Skeletal muscle satellite cell (primary cell): ENCODE results near the gene RELL1.

Experiments used
- H3K27me3 ChIP-seq: 2 replicates; pipeline ENCODE4 v1.7.0; 2013; ENCODE audit warnings: low read length; ENCODE audit not compliant: control insufficient read depth, insufficient read depth
- H3K36me3 ChIP-seq: 2 replicates; pipeline ENCODE4 v1.7.0; 2013; ENCODE audit warnings: mild to moderate bottlenecking, control low read depth, low read length; ENCODE audit not compliant: insufficient read depth
- H3K4me1 ChIP-seq: 2 replicates; pipeline ENCODE4 v1.7.0; 2013; ENCODE audit warnings: low read length; ENCODE audit not compliant: control insufficient read depth, insufficient read depth
- H3K4me2 ChIP-seq: 2 replicates; pipeline ENCODE4 v1.7.0; 2013; ENCODE audit warnings: mild to moderate bottlenecking, low read length
- H3K4me3 ChIP-seq: 2 replicates; pipeline ENCODE4 v1.7.0; 2013; ENCODE audit warnings: low read length
- H3K9ac ChIP-seq: 2 replicates; pipeline ENCODE4 v1.7.0; 2013; ENCODE audit warnings: mild to moderate bottlenecking, low read depth, low read length, moderate library complexity
- H3K9me3 ChIP-seq: replicated peaks from 2 replicates; pipeline ENCODE4 v1.7.0; 2013; ENCODE audit warnings: mild to moderate bottlenecking, control low read depth, low read length

Gene RELL1

GRCh38 chr4:37629713-37630112 lies 56.5 kb downstream of the RELL1 start:
- no peaks in the 10 kb centered on the region for H3K27me3 ChIP-seq
- H3K9ac ChIP-seq = no peak overlapping the region
- no peaks in the 10 kb centered on the region for H3K9me3 ChIP-seq
- no peak overlapping the region for H3K4me2 ChIP-seq
- H3K4me3 ChIP-seq = no peak overlapping the region
- H3K4me1 ChIP-seq = peaks cover 18% of the 10 kb centered on the region
- peaks cover 19% of the 10 kb centered on the region for H3K36me3 ChIP-seq

- Histone ChIP-seq H3K9ac (no peak overlapping the region), H3K9me3 (no peaks in the 10 kb centered on the region), H3K27me3 (no peaks in the 10 kb centered on the region), H3K4me2 (no peak overlapping the region), H3K36me3 (peaks cover 16% of the 10 kb centered on the region), H3K4me3 (no peak overlapping the region), H3K4me1 (peaks cover 18% of the 10 kb centered on the region)
These were observed 57.1 kb downstream of the RELL1 start for GRCh38 chr4:37628977-37629609.

GRCh38 chr4:37627263-37627662 lies 58.9 kb downstream of the RELL1 start:
- Histone ChIP-seq H3K9ac (no peak overlapping the region), H3K9me3 (no peaks in the 10 kb centered on the region), H3K36me3 (peaks cover 9% of the 10 kb centered on the region)

GRCh38 chr4:37625499-37625898 lies 60.7 kb downstream of the RELL1 start:
- Histone ChIP-seq H3K9me3 (no peaks in the 10 kb centered on the region), H3K4me1 (peaks cover 10% of the 10 kb centered on the region), H3K4me2 (no peak overlapping the region), H3K36me3 (peaks cover under 1% of the 10 kb centered on the region), H3K4me3 (no peak overlapping the region), H3K27me3 (no peaks in the 10 kb centered on the region), H3K9ac (no peak overlapping the region)

More at GRCh38 chr4:37627263-37627662, 58.9 kb downstream of the RELL1 start:
- H3K4me1 ChIP-seq = peaks cover 18% of the 10 kb centered on the region
- no peak overlapping the region for H3K4me2 ChIP-seq
- no peaks in the 10 kb centered on the region for H3K27me3 ChIP-seq
- no peak overlapping the region for H3K4me3 ChIP-seq

GRCh38 chr4:37623940-37624339 lies 62.2 kb downstream of the RELL1 start:
- H3K36me3 ChIP-seq = no peaks in the 10 kb centered on the region
- no peak overlapping the region for H3K4me2 ChIP-seq

GRCh38 chr4:37623125-37623524 lies 63.1 kb downstream of the RELL1 start:
- Histone ChIP-seq H3K9ac (no peak overlapping the region), H3K4me3 (no peak overlapping the region), H3K4me2 (no peak overlapping the region), H3K27me3 (no peaks in the 10 kb centered on the region), H3K36me3 (no peaks in the 10 kb centered on the region), H3K4me1 (no peaks in the 10 kb centered on the region), H3K9me3 (no peaks in the 10 kb centered on the region)

More at GRCh38 chr4:37623940-37624339, 62.2 kb downstream of the RELL1 start:
- Histone ChIP-seq H3K9me3 (no peaks in the 10 kb centered on the region), H3K9ac (no peak overlapping the region), H3K27me3 (no peaks in the 10 kb centered on the region), H3K4me3 (no peak overlapping the region), H3K4me1 (peaks cover 4% of the 10 kb centered on the region)

- Histone ChIP-seq H3K36me3 (no peaks in the 10 kb centered on the region), H3K9me3 (no peaks in the 10 kb centered on the region), H3K4me1 (no peaks in the 10 kb centered on the region), H3K4me2 (no peak overlapping the region), H3K4me3 (no peak overlapping the region), H3K27me3 (no peaks in the 10 kb centered on the region), H3K9ac (no peak overlapping the region)
These were observed 66.0 kb downstream of the RELL1 start for GRCh38 chr4:37620176-37620575.

GRCh38 chr4:37615720-37616063 lies 70.5 kb downstream of the RELL1 start:
- Histone ChIP-seq H3K4me3 (no peak overlapping the region), H3K9ac (no peak overlapping the region), H3K4me2 (no peak overlapping the region), H3K4me1 (no peaks in the 10 kb centered on the region), H3K9me3 (no peaks in the 10 kb centered on the region), H3K36me3 (no peaks in the 10 kb centered on the region), H3K27me3 (no peaks in the 10 kb centered on the region)

- H3K36me3 ChIP-seq = no peaks in the 10 kb centered on the region
- no peak overlapping the region for H3K9ac ChIP-seq
- H3K4me1 ChIP-seq = no peaks in the 10 kb centered on the region
- H3K4me2 ChIP-seq = no peak overlapping the region
- no peaks in the 10 kb centered on the region for H3K9me3 ChIP-seq
- H3K4me3 ChIP-seq = no peak overlapping the region
- no peaks in the 10 kb centered on the region for H3K27me3 ChIP-seq
These were observed 71.0 kb downstream of the RELL1 start for GRCh38 chr4:37615059-37615719.

GRCh38 chr4:37612811-37613210 lies 73.4 kb downstream of the RELL1 start:
- Histone ChIP-seq H3K9me3 (no peaks in the 10 kb centered on the region), H3K27me3 (no peaks in the 10 kb centered on the region), H3K36me3 (no peaks in the 10 kb centered on the region), H3K9ac (no peak overlapping the region), H3K4me1 (no peaks in the 10 kb centered on the region), H3K4me2 (no peak overlapping the region), H3K4me3 (no peak overlapping the region)

GRCh38 chr4:37609626-37610025 lies 76.5 kb downstream of the RELL1 start:
- Histone ChIP-seq H3K9ac (no peak overlapping the region), H3K4me3 (no peak overlapping the region), H3K27me3 (no peaks in the 10 kb centered on the region), H3K36me3 (no peaks in the 10 kb centered on the region), H3K9me3 (no peaks in the 10 kb centered on the region), H3K4me1 (peaks cover 3% of the 10 kb centered on the region), H3K4me2 (no peak overlapping the region)

- no peaks in the 10 kb centered on the region for H3K9me3 ChIP-seq
- H3K4me1 ChIP-seq = peaks cover 11% of the 10 kb centered on the region
- H3K27me3 ChIP-seq = no peaks in the 10 kb centered on the region
- H3K9ac ChIP-seq = no peak overlapping the region
- H3K36me3 ChIP-seq = no peaks in the 10 kb centered on the region
- H3K4me3 ChIP-seq = no peak overlapping the region
- no peak overlapping the region for H3K4me2 ChIP-seq
These were observed 79.2 kb downstream of the RELL1 start for GRCh38 chr4:37607018-37607417.
